Kidney epithelial cell (primary cell): ENCODE results near the gene VPREB3. TPM values are rescaled to one million over a fixed set of nuclear protein-coding genes. Genes with fewer than 3 reads are reported as not detected.

Experiments
- DNase-seq: peaks from one replicate; pipeline ENCODE4 v3.0.0-alpha.2; 2010; ENCODE audit warnings: low read depth
- H3K27me3 ChIP-seq: 2 replicates; pipeline ENCODE4 v1.6.0; 2011; ENCODE audit warnings: low read length; ENCODE audit not compliant: control insufficient read depth, insufficient read depth
- H3K36me3 ChIP-seq: 2 replicates; pipeline ENCODE4 v1.5.1; 2011; ENCODE audit warnings: low read length; ENCODE audit not compliant: control insufficient read depth, insufficient read depth
- H3K4me3 ChIP-seq: 2 replicates; pipeline ENCODE4 v1.5.1; 2011; ENCODE audit warnings: low read depth, mild to moderate bottlenecking, control low read depth, low read length
- CTCF ChIP-seq: IDR thresholded peaks from 2 replicates; pipeline ENCODE4 v1.5.1; 2011; ENCODE audit warnings: mild to moderate bottlenecking, moderate library complexity, low read length, control low read depth, inconsistent platforms; ENCODE audit not compliant: insufficient read depth, poor library complexity, severe bottlenecking
- total RNA-seq: library from RNA; depleted of rRNA; stranded (reverse); fragments of >200 nt; gene quantifications from 2 replicates; pipeline ENCODE4 v1.2.3, GENCODE V29; 2015

Gene VPREB3
- total RNA-seq, 1 donor from 2014 or later, result not detected

GRCh38 chr22:23780146-23780748 is 26.0 kb upstream of the VPREB3 start:
- TF ChIP-seq CTCF, result no peak
- Histone ChIP-seq H3K36me3 (no peaks in the 10 kb centered on the region), H3K27me3 (no peaks in the 10 kb centered on the region), H3K4me3 (no peak overlapping the region)
- no peak for DNase-seq

DNA sequence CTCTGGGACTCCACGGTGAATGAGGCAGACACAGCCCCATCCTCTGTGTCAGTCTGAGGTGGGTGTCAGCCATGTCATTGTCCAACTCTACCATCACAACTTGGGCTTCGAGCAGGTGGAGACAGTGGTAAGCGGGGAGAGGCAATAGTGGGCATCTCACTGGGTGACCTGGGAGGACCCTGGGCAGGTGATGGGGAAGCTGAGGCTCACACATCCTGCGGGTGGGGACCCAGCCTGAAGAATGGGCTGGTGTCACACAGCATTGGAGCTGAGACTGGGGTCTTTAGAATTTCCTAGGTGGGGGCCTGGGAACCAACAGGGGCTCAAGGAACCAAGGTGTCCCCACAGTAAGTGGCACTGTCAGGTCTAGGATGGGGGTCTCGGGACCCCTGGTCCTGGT is 25.5 kb upstream of the VPREB3 start:
- Histone ChIP-seq H3K27me3 (no peaks in the 10 kb centered on the region), H3K36me3 (no peaks in the 10 kb centered on the region), H3K4me3 (no peak overlapping the region)
- TF ChIP-seq CTCF, result no peak
- no peak for DNase-seq

GRCh38 chr22:23779083-23779482 is 24.9 kb upstream of the VPREB3 start:
- no peak overlapping the region for H3K4me3 ChIP-seq
- TF ChIP-seq CTCF, result no peak
- no peak for DNase-seq
- H3K27me3 ChIP-seq, result no peaks in the 10 kb centered on the region
- H3K36me3 ChIP-seq, result no peaks in the 10 kb centered on the region

DNA sequence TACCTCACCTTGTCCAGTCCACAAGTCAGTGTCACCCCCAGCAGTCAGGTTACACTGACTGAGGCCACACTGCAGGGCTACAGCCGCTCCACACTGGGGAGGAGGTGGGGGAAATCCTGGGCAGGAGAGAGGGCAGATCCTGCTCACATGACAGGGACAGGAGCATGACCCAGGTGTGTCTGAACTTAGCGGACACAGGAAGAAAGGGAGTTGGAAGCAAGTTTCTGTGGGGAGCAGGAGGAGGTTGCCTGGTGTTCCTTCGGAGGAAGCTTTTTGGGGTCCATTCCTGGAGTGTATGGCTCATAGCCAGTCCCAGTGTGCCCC is 24.3 kb upstream of the VPREB3 start:
- no peak for DNase-seq
- no peaks in the 10 kb centered on the region for H3K27me3 ChIP-seq
- H3K36me3 ChIP-seq, result no peaks in the 10 kb centered on the region
- H3K4me3 ChIP-seq, result no peak overlapping the region
- no peak for TF ChIP-seq CTCF

GRCh38 chr22:23777776-23778576 is 23.8 kb upstream of the VPREB3 start:
- no peaks in the 10 kb centered on the region for H3K27me3 ChIP-seq
- DNase-seq, result no peak
- TF ChIP-seq CTCF, result no peak
- H3K36me3 ChIP-seq, result no peaks in the 10 kb centered on the region
- no peak overlapping the region for H3K4me3 ChIP-seq
